Endothelial cell of umbilical vein (primary cell): ENCODE results near the gene IL36B.

Experiments used
- CTCF ChIP-seq, 2 donors: IDR thresholded peaks; 1 replicate in 1 of 2; 2 replicates in 1 of 2; pipeline ENCODE4 v1.5.1; 2011; ENCODE audit warnings: low read length in 2 of 2, mild to moderate bottlenecking in 2 of 2, moderate library complexity in 2 of 2, control low read depth in 1 of 2, inconsistent platforms in 1 of 2, low read depth in 1 of 2; ENCODE audit not compliant: insufficient read depth in 1 of 2; ENCODE audit errors: extremely low read depth in 1 of 2
- EZH2 ChIP-seq: IDR thresholded peaks from 2 replicates; pipeline ENCODE4 v1.6.1; 2012; ENCODE audit warnings: borderline replicate concordance, low read depth, mild to moderate bottlenecking, moderate library complexity, low read length, inconsistent platforms; ENCODE audit not compliant: severe bottlenecking
- JUN ChIP-seq: IDR thresholded peaks from 2 replicates; pipeline ENCODE4 v1.6.1; 2011; ENCODE audit warnings: borderline replicate concordance, low read depth; ENCODE audit not compliant: insufficient read length, insufficient read depth
- MYC ChIP-seq: IDR thresholded peaks from one replicate; pipeline ENCODE4 v1.6.1; 2011; ENCODE audit warnings: mild to moderate bottlenecking, low read depth, low read length
- POLR2A ChIP-seq: IDR thresholded peaks from 2 replicates; pipeline ENCODE4 v1.6.1; 2012; ENCODE audit warnings: low read depth, mild to moderate bottlenecking, control low read depth, low read length
- POLR2AphosphoS5 ChIP-seq: IDR thresholded peaks from 2 replicates; pipeline ENCODE4 v1.6.1; 2012; ENCODE audit warnings: low read depth, mild to moderate bottlenecking, control low read depth, low read length, moderate library complexity; ENCODE audit not compliant: insufficient read depth

- TF ChIP-seq CTCF (IDR thresholded peaks at IDR 0.05; ENCODE audit: extremely low read depth in 1 of 2, insufficient read depth in 1 of 2, low read depth in 1 of 2, low read length in 2 of 2) = no peak
- TF ChIP-seq POLR2AphosphoS5 = no peak
- TF ChIP-seq POLR2A = no peak
- TF ChIP-seq JUN = no peak
- TF ChIP-seq MYC = no peak
- no peak for TF ChIP-seq EZH2
Measured at GRCh38 chr2:113046465-113046864, 6.2 kb downstream of the IL36B start.
